ENCODE results near the gene ANKRD23.
A peak's percentile ranks its signal among the peaks of the same experiment; 100 is the strongest.

The ANKRD23 gene

DNA sequence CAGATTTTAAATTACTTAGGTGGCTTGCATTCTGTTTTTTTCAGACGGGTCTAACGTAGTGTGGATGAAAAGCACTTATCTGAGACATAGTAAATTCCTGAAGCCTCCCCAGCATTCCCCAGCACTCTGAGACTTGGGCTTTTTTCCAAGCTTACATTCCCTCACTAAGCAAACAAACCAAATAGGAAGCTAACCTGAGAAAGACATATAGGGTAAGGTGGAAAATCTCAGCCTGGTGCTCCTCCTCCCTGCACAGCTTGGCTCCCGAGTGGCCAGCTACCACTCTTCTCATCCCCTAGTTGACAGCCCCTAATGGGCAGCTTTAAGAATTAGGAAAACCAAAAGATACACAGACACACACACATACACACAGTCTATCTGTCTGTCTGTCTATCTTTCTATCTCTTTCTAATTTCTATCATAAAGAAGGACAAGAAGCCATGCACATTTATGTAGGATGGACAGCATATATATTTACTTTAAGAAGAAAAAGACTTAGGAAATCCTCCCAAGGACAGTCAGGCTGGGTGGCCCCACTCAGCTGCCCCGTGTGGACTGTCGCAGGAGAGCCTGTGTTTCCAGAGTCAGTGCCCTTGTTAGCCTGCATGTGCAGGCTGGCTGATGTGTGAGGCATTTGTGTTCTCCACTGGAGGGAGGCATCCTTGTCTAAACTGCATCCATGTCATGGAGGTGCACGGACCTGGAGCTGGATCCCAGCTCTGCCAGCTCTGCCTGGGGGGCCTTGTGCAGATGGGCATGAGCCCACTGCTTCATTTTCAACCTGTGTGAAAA lies 19.5 kb downstream of the ANKRD23 start:
- H3K4me3 ChIP-seq, result no peak overlapping the region

DNA sequence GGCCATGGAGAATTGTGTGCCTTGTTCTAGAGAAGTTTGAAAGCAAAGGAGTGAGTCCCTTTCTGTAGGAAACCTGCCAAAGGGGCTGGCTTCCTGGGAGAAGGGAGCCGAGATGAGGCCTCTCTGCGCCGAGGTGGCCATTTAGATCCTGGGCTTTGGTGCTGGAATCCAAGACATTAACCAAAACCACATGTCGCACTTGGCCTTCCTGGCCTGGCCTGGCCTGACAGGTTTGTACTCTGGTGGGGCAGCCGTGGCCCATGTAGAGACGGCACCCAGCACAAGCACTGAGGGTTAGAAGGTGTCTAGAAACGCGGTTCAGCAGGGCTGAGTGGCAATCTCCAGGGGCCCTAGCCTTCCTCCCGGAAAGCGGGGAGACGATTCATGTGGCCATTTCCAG lies 20.6 kb downstream of the ANKRD23 start:
- no peak overlapping the region for H3K4me3 ChIP-seq
- H3K27ac ChIP-seq, result no peak overlapping the region

More for the DNA sequence above, 19.5 kb downstream of the ANKRD23 start:
- no peak overlapping the region for H3K27ac ChIP-seq

DNA sequence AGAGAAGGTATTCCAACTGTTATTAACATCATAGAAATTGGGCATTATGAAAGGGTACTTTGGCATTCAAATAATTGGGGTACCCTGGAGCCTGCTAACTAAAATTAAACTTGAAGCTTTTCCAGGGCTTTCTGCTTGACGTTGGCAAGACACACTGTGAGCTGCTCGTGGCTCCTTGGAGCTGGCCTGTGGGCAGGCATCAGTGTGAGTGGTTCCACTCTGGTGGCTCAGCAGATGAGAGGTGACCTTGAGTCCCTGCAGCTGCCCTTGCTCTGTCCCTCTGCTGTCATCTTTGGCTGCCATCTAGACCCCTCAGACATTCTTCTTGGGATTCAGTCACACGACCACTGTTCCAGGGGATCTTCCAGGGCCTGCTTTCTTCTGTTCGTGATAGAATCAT lies 21.0 kb downstream of the ANKRD23 start:
- no peak overlapping the region for H3K27ac ChIP-seq
- H3K4me3 ChIP-seq, result no peak overlapping the region

DNA sequence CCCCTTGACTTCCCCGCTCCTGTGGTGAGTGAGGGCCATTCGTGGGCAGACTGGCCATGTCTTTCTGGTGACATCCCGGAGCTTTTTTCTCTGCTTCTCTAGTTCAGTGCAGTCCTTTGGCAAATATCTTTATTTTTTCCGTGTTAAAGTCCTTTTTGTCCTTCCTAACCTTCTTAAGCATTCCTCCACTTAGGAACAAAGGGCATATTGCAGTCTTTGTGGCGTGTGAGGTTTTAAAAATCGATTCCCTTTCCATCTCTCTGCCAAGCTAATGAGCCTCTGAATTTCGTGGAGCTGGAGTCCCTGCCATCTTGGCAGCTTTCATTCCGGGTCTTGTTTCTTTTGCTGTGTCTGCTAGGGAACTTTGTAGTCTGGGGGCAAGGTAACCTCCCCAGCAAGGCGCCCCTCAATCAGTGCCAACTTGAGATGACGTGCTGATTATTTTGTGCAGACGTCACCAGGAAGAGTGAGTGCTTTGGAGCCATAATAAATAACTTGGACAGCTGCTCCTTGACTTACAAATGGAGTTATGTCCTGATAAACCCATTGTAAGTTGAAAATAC lies 22.6 kb downstream of the ANKRD23 start:
- Histone ChIP-seq H3K4me3 (no peak overlapping the region), H3K27ac (peak overlapping the region in 1 of 21 experiments; percentile 22)

DNA sequence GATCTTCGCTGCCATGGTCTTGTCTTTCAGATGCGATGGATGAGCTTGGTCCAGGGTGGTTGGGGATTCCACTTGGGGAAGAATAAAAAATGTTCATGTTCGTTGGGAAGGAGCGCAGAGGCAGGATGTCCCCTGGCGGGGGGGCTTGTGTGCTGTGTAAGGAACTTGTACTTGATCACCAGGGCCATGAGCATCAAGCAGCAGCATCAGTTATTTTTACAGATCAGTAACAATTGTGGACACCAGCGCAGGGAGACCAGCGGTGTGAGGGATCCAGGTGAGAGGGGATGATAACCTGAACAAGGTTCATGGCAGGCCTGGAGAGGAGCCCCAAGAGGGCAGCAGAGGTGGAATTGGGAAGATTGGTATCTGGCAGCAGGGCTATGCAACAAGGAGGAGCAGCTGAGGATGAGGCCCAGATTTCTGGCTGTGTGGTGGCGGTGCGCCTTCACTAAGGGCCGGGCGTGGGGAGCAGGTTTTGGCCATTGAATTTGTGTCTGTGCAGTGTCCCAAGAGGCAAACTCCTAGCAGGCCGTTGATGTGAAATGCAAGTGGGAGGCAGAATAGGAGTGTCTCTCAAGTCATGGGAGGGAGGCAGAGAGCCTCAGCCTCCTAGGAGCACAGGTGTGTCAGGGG lies 23.8 kb downstream of the ANKRD23 start:
- Histone ChIP-seq H3K4me3 (no peak overlapping the region), H3K27ac (no peak overlapping the region)

DNA sequence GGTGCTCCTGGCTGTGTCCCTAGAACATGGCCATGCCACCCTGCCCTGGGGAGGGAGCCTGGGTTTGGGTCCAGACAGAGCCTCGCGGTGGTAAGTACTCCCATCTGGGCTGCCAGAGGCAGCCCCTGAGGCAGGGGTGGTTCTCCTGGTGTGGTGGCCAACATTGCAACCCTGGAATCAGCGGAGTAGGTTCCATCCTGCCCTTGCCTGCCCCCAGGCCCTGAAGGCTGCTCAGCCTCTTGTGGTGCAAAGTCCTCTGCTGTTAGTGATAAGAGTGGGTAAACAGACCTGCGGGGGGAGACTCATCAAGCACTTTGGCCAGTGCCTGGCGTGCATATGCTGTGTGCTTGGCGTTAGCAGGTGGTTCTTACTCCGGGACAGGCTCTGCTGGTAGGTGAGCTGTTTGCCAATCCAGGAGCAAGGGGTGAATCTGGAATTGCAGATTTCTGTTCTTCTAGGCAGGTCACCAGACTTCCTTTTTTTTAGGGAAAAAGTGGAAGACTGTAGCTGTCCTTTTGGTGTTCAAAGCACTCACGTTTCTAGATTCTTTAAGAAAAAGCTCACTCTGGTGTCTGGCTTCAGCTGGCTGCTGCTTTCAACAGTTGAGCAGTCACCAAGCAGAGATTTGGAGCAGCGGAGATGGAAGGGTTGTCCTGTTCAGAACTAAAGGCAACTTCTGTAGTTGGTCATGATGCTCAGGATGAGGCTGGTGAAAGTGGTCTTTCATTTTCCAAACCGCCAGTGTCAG lies 24.5 kb downstream of the ANKRD23 start:
- Histone ChIP-seq H3K4me3 (no peak overlapping the region), H3K27ac (no peak overlapping the region)

DNA sequence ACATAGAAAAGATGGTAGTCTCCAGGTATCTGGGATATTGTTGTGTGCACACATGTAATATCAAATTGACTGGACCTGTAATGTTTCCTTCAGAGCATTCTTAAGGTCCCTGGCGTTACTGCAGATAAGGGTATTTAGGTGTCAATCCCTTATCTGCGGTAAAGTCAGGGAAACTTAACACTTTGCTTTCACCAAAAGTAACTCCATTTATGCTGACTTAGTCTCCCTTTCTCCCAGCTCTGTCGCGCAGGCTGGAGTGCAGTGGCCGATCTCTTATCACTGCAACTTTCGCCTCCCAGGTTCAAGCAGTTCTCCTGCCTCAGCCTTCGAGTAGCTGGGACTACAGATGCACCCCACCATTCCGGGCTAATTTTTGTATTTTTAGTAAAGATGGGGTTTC lies 25.9 kb downstream of the ANKRD23 start:
- no peak overlapping the region for H3K27ac ChIP-seq
- H3K4me3 ChIP-seq, result peak overlapping the region in 2 of 7 experiments; percentile 82 to 84

DNA sequence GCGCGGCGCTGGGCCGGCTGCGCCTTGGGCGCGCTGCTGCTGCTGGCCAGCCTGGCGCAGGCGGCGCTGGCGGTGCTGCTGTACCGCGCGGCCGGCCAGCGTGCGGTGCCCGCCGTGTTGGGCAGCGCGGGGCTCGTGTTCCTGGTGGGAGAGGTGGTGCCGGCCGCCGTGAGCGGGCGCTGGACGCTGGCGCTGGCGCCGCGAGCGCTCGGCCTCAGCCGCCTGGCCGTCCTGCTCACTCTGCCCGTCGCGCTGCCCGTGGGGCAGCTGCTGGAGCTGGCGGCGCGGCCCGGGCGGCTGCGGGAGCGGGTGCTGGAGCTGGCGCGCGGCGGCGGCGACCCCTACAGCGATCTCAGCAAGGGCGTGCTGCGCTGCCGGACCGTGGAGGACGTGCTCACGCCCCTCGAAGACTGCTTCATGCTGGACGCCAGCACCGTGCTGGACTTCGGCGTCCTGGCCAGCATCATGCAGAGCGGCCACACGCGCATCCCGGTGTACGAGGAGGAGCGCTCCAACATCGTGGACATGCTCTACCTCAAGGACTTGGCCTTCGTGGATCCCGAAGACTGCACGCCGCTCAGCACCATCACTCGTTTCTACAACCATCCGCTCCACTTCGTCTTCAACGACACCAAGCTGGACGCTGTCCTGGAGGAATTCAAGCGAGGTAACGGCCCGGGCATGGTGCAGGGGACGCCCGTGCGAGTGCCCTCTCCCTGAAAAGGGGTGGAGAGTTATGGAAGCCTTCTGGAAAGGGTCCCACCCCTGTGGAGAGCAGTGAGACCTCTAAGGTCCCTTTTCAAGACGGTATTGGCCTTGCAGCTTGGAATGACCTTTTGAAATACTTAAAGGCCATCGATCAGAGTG lies 26.8 kb downstream of the ANKRD23 start:
- Histone ChIP-seq H3K27ac (peak overlapping the region in 3 of 21 experiments; percentile 44 to 61 (median 58)), H3K4me3 (peak overlapping the region; percentile 30 to 94 (median 81))

DNA sequence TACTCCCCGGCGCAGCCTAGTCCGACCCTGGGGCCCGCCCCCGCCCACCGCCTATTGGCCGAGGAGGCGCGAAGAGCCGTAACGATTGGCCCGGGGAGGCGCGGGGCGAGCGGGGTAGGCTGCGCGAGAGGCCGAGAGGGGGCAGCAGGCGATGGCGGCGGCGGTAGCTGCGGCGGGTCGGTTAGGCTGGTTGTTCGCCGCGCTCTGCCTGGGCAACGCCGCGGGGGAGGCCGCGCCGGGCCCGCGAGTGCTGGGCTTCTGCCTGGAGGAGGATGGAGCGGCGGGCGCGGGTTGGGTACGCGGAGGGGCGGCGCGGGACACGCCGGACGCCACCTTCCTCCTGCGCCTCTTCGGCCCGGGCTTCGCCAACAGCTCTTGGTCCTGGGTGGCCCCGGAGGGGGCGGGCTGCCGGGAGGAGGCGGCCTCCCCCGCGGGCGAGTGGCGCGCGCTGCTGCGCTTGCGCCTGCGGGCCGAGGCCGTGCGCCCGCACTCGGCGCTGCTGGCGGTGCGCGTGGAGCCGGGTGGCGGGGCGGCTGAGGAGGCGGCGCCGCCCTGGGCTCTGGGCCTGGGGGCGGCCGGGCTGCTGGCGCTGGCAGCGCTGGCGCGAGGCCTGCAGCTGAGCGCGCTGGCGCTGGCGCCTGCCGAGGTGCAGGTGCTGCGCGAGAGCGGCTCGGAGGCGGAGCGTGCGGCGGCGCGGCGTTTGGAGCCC lies 27.5 kb downstream of the ANKRD23 start, which contains the start of gene CNNM3:
Gene CNNM3 (plus strand): TSS at position 142 of the 709 bp plus-strand sequence. CDS start 10 bp downstream, at position 152.
- Histone ChIP-seq H3K27ac (peak within 1 kb of the TSS in 20 of 21 experiments; percentile 63 to 92 (median 87)), H3K4me3 (peak within 1 kb of the TSS; percentile 72 to 94 (median 81))

DNA sequence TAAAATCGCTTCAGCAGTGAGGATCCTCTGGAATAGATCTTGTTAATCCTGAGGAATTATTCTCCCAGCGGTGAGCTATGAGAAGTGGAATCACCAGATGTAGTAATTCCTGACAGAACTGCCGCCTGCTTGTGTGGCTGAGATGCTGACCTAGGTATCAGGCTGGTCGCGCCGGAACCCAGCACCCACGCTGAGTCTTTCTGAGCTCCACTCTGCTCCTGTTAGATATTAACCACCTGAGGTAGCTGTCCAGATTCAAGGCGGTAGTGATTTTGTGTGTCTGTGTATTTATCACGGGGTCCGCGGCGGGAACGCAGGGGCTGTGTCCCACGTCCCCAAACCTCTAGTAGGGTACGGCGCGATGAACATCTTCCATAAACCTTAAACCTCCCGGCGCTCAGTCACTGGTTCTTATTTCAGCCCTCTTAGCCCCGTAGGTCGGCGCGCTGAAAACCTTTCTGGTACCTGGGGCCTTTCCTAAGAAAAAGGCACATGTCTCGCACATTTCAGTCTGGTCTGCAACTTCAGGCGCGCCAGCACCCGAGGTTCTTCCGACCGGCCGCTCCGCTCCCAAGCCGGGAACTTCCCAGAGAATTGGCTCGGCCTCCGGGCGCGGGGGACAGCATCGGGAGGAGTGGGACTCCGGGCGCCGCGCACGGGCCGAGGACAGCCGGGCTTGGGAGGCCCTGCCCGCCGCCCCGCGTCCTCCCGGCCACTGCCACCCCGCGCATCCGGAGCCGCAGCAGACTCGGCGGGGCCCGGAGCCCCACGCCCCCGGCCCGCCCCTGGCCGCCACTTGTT lies 28.3 kb downstream of the ANKRD23 start:
- Histone ChIP-seq H3K4me3 (peak overlapping the region; percentile 72 to 94 (median 81)), H3K27ac (peak overlapping the region in 20 of 21 experiments; percentile 55 to 92 (median 86))

DNA sequence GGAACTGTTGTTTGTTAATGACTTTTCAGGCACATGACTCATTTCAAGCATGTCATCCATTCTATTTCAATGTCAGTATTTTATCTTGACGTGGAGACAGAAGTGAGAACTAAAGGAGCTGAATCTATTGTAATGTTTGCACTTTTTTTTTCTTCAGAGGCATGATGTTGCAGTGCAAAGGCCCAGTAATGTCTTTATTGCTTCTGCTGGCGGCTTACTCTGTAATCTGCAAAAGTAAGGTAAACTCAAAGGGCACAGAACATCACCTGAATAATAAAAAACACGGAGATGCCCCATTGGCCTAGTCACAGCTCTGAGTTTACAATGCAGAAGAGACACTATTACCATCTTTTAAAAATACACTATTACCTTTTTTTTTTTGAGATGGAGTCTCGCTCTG lies 30.2 kb downstream of the ANKRD23 start:
- Histone ChIP-seq H3K27ac (no peak overlapping the region), H3K4me3 (no peak overlapping the region)

DNA sequence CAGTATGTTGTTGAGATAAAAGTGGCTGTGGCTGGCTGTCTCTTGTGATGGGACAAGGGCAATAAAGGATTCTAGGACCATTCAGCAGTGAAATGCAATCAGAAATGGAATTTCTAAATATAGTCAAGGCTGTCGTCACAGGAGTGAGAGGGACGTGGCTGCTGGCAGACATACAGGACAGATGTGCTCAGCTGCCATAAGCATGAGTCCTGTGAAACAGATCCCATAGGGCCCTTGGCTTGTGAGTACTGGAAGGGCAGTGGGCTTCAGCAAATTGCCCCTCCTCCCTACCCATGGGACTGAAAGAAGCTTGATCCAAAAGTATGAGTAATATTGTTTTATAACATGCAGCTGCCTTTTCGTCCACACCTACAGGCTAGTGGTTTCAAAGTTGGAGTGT lies 31.9 kb downstream of the ANKRD23 start:
- Histone ChIP-seq H3K4me3 (no peak overlapping the region), H3K27ac (peak overlapping the region in 1 of 21 experiments; percentile 24)

DNA sequence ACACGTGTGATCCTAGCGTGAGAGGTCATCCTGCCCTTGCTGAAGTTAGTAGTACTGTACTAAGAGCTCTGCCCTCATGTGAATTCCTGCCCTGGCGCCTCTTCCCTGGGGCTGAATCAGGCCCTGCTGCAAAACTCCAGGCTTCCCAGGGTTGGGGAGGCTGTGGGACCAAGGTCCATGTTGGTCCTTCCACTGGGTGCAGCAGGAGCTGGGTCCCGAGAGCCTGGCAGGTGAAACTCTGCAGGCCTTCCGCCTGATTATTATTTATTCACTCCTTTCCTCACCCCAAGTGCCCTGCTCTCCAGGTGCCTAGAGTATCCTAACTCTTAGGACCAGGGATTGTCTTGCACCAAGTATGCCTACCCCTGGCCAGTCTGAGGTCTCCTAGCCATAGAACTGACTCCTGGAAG lies 33.0 kb downstream of the ANKRD23 start:
- H3K4me3 ChIP-seq, result no peak overlapping the region
- H3K27ac ChIP-seq, result no peak overlapping the region

DNA sequence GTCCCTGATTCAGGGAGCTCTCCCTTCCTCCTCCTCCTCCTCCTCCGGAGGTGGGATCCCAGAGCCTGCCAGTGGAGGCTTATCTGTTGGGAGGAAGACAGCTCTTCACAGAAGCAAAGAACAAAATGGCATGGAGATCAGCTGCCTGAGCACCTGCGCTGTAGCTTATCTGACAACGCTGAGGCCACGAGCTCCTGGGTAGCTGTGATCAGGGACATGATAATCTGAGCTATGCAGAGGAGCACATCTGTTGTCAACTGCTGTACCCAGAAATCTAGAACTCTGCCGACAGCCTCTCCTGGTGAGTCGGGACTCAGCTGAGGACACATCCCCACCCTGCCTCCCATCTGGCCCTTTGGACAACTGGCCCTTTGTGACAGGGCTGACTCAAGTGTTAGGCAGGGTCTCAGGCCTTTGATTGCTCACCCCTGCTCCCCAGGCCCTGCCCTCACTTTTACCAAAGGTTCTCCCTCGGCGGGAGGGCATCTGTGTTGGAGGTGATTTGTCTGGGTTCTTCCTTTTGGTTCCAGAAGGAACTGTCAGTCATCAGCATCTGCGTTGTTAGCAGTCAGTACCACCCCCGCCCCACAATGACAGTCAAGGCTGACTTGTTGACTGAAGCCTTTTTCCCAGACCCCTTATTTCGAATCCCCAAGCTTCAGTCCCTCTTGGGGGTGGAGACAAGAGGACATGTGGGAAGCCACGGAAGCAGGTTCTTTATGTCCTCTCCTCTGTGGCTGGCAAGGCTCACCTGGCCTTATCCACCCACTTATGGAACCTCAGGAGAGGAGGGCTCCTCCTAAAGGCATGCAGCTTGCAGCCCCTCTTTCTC lies 33.7 kb downstream of the ANKRD23 start:
- no peak overlapping the region for H3K4me3 ChIP-seq
- H3K27ac ChIP-seq, result no peak overlapping the region

DNA sequence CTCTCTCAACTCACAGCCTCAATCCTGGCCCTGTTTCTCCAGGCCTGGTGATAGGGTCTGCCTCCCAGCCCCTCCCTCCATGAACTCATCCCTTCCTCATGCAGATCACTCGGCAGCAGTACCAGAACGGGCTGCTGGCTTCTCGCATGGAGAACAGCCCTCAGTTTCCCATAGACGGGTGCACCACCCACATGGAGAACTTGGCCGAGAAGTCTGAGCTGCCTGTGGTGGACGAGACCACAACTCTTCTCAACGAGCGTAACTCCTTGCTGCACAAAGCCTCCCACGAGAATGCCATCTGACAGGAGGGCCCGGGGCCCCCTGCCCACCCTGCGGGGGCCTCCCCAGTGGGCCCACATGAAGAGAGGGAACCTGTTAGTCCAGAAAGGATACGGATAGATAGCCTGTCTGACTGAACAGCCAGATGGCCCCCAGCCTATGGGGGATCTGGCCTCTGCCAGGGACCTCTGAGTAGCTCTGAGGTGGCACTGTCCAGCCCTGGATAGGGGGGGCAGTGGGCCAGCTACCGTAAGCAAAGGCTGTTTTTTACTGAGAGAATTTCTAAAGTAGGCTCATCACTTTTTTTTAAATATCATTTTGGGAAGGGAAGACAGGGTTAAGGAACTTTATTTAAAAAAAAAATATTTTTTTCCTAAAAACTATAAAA lies 34.5 kb downstream of the ANKRD23 start:
- H3K4me3 ChIP-seq, result no peak overlapping the region
- H3K27ac ChIP-seq, result no peak overlapping the region

DNA sequence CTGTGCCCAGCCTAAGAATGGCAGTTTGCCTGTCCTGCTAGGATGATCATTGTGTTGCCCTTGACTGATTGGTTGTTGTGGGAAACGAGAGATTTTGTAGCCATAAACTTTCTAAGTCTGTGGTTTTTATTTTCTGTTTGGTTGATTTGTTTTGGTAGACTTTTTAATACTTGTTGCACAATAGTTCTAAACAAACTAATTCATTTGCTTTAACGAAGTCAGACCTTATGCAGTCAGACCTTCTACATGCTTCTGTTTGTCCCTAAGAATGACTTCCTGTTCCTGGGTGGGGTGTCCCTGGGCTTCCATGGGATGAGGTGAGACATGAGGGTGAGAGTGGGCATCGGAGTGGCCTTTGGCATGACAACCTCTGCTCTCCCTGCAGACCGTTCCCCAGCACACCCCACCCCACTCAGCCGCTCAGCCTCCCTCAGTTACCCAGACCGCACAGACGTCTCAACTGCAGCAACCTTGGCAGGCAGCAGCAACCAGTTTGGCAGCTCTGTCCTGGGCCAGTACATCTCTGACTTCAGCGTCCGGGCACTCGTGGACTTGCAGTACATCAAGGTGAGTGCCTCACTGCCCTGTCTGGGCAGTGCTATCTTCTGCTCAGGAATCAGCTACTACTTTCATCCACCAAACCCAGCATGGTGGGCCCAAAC lies 35.5 kb downstream of the ANKRD23 start:
- Histone ChIP-seq H3K27ac (peak overlapping the region in 2 of 21 experiments; percentile 70 to 82), H3K4me3 (no peak overlapping the region)
